Stimulated activated CD8-positive, alpha-beta memory T cell treated with anti-CD3 and anti-CD28 coated beads, Interleukin-15, amount 100 ng/mL, for 24 hours (primary cell): ENCODE data around the gene OR5W2.
"Not testable (repeated sequence)": the region's sequence is repeated elsewhere in the genome, so short reads cannot be mapped to it uniquely, and the experiment has no call there.

Source experiments
- DNase-seq: peaks from one replicate; pipeline ENCODE4 v3.0.0-alpha.2; 2020; ENCODE audit warnings: low read depth

OR5W2 gene

GRCh38 chr11:55914482-55914881, at the start of gene OR5W2:
OR5W2 (minus strand) TSS chr11:55914582; CDS start chr11:55914582, 0 bp downstream.
- DNase-seq: no peak

- DNase-seq: no peak
Observed at GRCh38 chr11:55956521-55956920, 42.1 kb upstream of the OR5W2 start.

DNA sequence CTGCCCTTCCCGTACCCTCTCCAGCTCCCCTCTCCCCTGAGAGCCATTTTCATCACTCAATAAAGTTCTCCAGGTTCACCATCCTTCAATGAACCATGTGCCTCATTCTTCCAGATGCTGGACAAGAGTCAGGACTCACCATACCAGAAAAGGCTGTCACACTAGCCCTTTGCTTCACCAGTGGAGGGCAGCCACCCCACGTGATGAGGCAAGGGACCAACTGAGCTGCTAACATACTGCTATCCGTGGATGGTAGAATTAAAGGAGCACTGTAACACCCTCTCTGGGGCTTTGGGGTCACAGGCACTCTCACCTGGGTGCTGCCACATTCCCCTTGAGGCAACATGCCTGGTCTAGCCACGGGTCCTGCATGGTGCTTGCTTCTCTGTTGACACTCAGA, 34.9 kb upstream of the OR5W2 start:
- no peak for DNase-seq

DNA sequence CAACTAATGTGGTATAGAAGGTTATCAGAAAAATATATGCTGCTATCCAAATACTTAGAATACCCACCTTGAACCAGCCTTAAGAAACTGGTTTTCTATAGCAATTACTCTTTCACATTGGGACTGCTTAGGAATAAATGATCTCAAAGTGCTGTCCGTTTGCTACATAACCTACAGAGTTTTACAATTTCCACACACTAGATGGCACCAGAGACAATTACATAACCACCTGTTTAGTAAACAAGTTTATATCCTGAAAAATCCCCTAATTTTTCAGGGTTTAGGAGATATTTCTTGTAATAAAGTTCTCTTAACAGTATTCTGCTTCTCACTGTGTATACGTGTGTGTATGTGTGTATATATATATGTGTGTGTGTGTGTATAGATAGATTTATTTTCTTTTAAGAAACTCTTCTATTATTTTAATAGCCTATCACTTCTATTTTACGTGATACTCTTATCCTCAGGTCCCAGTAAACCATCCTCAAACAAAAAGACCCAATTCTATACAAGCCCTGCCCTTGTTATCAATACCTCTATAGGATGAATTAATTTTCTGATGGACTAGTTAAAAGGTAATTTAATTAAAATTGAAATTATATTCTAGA, 28.5 kb upstream of the OR5W2 start:
- DNase-seq: no peak

GRCh38 chr11:55936300-55936699, 21.9 kb upstream of the OR5W2 start, which contains the start of gene OR5I1:
OR5I1 (minus strand) TSS chr11:55936400; CDS start chr11:55936400, 0 bp downstream.
- no peak for DNase-seq

DNA sequence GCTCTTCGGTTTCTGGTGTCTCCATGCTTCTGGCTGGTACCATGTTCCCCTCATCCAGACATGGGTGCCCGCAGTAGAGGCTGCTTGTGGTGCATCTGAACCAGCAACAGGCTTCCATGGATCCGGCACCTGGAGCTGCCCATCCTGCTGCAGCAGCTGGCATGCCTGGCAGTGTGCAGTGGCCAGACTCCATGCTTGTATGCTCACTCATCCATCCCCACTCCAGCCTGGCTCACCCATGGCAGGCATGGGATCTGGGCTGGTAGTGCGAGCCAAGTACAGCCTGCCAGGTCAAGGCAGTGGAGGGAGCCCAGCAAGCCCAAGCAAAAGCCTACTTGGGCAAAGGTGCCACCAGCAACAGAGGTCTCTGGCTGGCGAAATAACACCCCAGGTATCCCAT, 6.2 kb upstream of the OR5W2 start:
- no peak for DNase-seq

- DNase-seq: no peak
Observed at GRCh38 chr11:55902308-55902707, 12.1 kb downstream of the OR5W2 start.

GRCh38 chr11:55895216-55895615, 19.2 kb downstream of the OR5W2 start:
- no peak for DNase-seq

DNA sequence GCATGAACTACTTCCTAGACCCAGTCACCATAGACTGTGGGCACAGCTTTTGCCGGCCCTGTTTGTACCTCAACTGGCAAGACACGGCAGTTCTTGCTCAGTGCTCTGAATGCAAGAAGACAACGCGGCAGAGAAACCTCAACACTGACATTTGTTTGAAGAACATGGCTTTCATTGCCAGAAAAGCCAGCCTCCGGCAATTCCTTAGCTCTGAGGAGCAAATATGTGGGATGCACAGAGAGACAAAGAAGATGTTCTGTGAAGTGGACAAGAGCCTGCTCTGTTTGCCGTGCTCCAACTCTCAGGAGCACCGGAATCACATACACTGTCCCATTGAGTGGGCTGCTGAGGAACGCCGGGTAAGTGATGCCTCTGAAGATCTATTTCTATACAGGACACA, 28.9 kb downstream of the OR5W2 start:
- DNase-seq: not testable (repeated sequence)

- DNase-seq: not testable (repeated sequence)
Observed at GRCh38 chr11:55884995-55885394, 29.4 kb downstream of the OR5W2 start.

GRCh38 chr11:55882997-55883396, 31.4 kb downstream of the OR5W2 start, which contains the start of gene TRIM51:
TRIM51 (plus strand) TSS chr11:55883297; CDS start chr11:55885429, 2,132 bp downstream.
- not testable (repeated sequence) for DNase-seq

- DNase-seq: not testable (repeated sequence)
Observed at GRCh38 chr11:55873146-55873545, 41.2 kb downstream of the OR5W2 start.

DNA sequence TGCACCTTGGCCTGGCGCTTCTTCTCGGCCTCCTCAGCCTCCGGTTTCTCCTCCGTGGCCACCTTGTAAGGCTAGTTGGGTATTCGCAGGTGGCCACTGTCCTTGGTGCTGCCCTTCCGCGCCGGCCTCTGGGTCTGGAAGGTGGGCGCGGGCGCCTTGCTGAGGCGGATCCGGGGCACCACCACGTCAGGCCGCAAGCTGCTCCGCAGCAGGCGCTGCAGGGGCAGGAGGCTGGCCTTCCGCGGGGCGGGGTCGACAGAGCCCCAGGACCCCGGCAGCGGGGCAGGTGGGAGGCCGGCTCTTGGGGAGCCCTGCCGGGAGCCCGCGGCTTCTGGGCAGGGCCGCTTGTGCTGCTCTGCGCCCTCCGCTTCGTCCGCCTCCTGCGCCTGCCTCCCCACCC, 41.7 kb downstream of the OR5W2 start:
- DNase-seq: not testable (repeated sequence)

DNA sequence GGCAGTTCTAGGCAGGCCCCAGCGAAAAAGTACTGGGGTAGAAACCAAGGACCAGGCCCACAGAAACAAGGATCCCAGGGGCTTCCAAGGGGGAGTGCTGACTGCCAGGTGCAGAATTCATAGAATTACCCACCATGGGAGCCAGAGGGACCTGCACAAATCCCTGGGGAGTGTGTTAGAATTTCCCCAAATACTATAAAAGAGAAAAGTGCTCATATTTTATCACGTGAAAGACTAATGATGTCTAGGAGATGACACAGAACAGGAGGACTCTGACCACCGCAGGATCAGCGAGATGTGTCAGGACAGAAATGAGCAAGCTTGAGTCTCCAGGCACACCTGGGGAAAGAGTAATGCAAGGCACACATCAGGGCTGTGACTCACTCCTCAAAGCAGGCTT, 47.0 kb downstream of the OR5W2 start:
- DNase-seq: not testable (repeated sequence)
